GM06990 (cell line): ENCODE data around the gene NCEH1.

Experiments
- DNase-seq: peaks from one replicate; pipeline ENCODE4 v3.0.0-alpha.2; 2011; ENCODE audit not compliant: insufficient read length; ENCODE audit errors: extremely low read depth
- H3K27me3 ChIP-seq: replicated peaks from 2 replicates; pipeline ENCODE4 v1.6.0; 2011; ENCODE audit warnings: low read length; ENCODE audit not compliant: control insufficient read depth, insufficient read depth
- H3K36me3 ChIP-seq: 2 replicates; pipeline ENCODE4 v1.5.1; 2011; ENCODE audit warnings: low read length; ENCODE audit not compliant: control insufficient read depth, insufficient read depth
- H3K4me3 ChIP-seq: replicated peaks from 2 replicates; pipeline ENCODE4 v1.5.1; 2011; ENCODE audit warnings: low read depth, mild to moderate bottlenecking, control low read depth, low read length
- CTCF ChIP-seq: IDR thresholded peaks from 2 replicates; pipeline ENCODE4 v1.5.1; 2011; ENCODE audit warnings: low read length, control low read depth, mild to moderate bottlenecking, inconsistent platforms; ENCODE audit not compliant: insufficient read depth, poor library complexity, severe bottlenecking

Gene NCEH1

GRCh38 chr3:172659246-172660002, 51.4 kb downstream of the NCEH1 start:
- Histone ChIP-seq H3K36me3 (no peaks in the 10 kb centered on the region), H3K27me3 (no peaks in the 10 kb centered on the region), H3K4me3 (no peak overlapping the region)
- TF ChIP-seq CTCF = no peak
- no peak for DNase-seq

- TF ChIP-seq CTCF = no peak
These were observed 52.3 kb downstream of the NCEH1 start for GRCh38 chr3:172658344-172659245.

GRCh38 chr3:172656602-172657001, 54.3 kb downstream of the NCEH1 start:
- H3K36me3 ChIP-seq = no peaks in the 10 kb centered on the region
- DNase-seq = no peak
- H3K4me3 ChIP-seq = no peak overlapping the region
- TF ChIP-seq CTCF = no peak
- H3K27me3 ChIP-seq = no peaks in the 10 kb centered on the region

More at GRCh38 chr3:172658344-172659245, 52.3 kb downstream of the NCEH1 start:
- Histone ChIP-seq H3K36me3 (no peaks in the 10 kb centered on the region), H3K4me3 (no peak overlapping the region), H3K27me3 (no peaks in the 10 kb centered on the region)
- no peak for DNase-seq

GRCh38 chr3:172655388-172655787, 55.5 kb downstream of the NCEH1 start:
- no peaks in the 10 kb centered on the region for H3K27me3 ChIP-seq
- TF ChIP-seq CTCF = no peak
- H3K4me3 ChIP-seq = no peak overlapping the region
- H3K36me3 ChIP-seq = no peaks in the 10 kb centered on the region
- no peak for DNase-seq

GRCh38 chr3:172654470-172654869, 56.4 kb downstream of the NCEH1 start:
- no peaks in the 10 kb centered on the region for H3K36me3 ChIP-seq
- no peak overlapping the region for H3K4me3 ChIP-seq
- TF ChIP-seq CTCF = no peak
- no peaks in the 10 kb centered on the region for H3K27me3 ChIP-seq
- no peak for DNase-seq
